GM12872 (cell line): Measurements from ENCODE around the gene RAB44.
A peak's percentile ranks its signal among the peaks of the same experiment; 100 is the strongest.

Experiments used
- CTCF ChIP-seq: IDR thresholded peaks from 3 replicates; pipeline ENCODE4 v1.5.1; 2011; ENCODE audit warnings: low read depth, mild to moderate bottlenecking, low read length, moderate library complexity; ENCODE audit not compliant: insufficient read depth

Gene RAB44

GRCh38 chr6:36753671-36754405, 56.2 kb downstream of the RAB44 start:
- TF ChIP-seq CTCF: no peak

- no peak for TF ChIP-seq CTCF
Observed at GRCh38 chr6:36754582-36755434, 57.2 kb downstream of the RAB44 start.

- TF ChIP-seq CTCF: no peak
Observed at GRCh38 chr6:36755435-36756348, 58.1 kb downstream of the RAB44 start.

GRCh38 chr6:36756786-36757185, 59.2 kb downstream of the RAB44 start:
- TF ChIP-seq CTCF: no peak

- 0 out of 3 replicates have a peak, but pooled peaks have one; percentile 21 for TF ChIP-seq CTCF
Observed at GRCh38 chr6:36757206-36757605, 59.6 kb downstream of the RAB44 start.

GRCh38 chr6:36757943-36758508, 60.4 kb downstream of the RAB44 start:
- no peak for TF ChIP-seq CTCF
